Rectal smooth muscle tissue (tissue), 1 donor: Measurements from ENCODE around the gene CEP112.

Experiments
- H3K27ac ChIP-seq: one replicate; pipeline ENCODE4 v1.7.0; 2013; ENCODE audit warnings: low read depth, low read length, inconsistent platforms
- H3K27me3 ChIP-seq: one replicate; pipeline ENCODE4 v1.7.0; 2013; ENCODE audit warnings: low read length; ENCODE audit not compliant: control insufficient read depth, insufficient read depth
- H3K36me3 ChIP-seq: one replicate; pipeline ENCODE4 v1.7.0; 2013; ENCODE audit warnings: low read length; ENCODE audit not compliant: control insufficient read depth, insufficient read depth
- H3K4me1 ChIP-seq: one replicate; pipeline ENCODE4 v1.7.0; 2013; ENCODE audit warnings: low read length; ENCODE audit not compliant: control insufficient read depth, insufficient read depth
- H3K4me3 ChIP-seq: one replicate; pipeline ENCODE4 v1.7.0; 2013; ENCODE audit warnings: low read length
- H3K9ac ChIP-seq: one replicate; pipeline ENCODE4 v1.7.0; 2013; ENCODE audit warnings: low read length

The CEP112 gene

GRCh38 chr17:65900216-65900615 is 291.7 kb downstream of the CEP112 start:
- no peak overlapping the region for H3K9ac ChIP-seq
- no peaks in the 10 kb centered on the region for H3K4me1 ChIP-seq
- H3K4me3 ChIP-seq, result no peak overlapping the region
- no peak overlapping the region for H3K27ac ChIP-seq
- H3K36me3 ChIP-seq, result no peaks in the 10 kb centered on the region
- H3K27me3 ChIP-seq, result no peaks in the 10 kb centered on the region

GRCh38 chr17:65898651-65899050 is 293.3 kb downstream of the CEP112 start:
- no peak overlapping the region for H3K4me3 ChIP-seq
- no peaks in the 10 kb centered on the region for H3K36me3 ChIP-seq
- H3K27me3 ChIP-seq, result no peaks in the 10 kb centered on the region
- H3K27ac ChIP-seq, result no peak overlapping the region
- H3K4me1 ChIP-seq, result no peaks in the 10 kb centered on the region
- H3K9ac ChIP-seq, result no peak overlapping the region

GRCh38 chr17:65896889-65897288 is 295.0 kb downstream of the CEP112 start:
- H3K4me3 ChIP-seq, result no peak overlapping the region
- H3K27ac ChIP-seq, result no peak overlapping the region
- no peaks in the 10 kb centered on the region for H3K4me1 ChIP-seq
- H3K27me3 ChIP-seq, result no peaks in the 10 kb centered on the region
- no peak overlapping the region for H3K9ac ChIP-seq
- H3K36me3 ChIP-seq, result no peaks in the 10 kb centered on the region

GRCh38 chr17:65895969-65896368 is 296.0 kb downstream of the CEP112 start:
- no peaks in the 10 kb centered on the region for H3K36me3 ChIP-seq
- H3K4me1 ChIP-seq, result no peaks in the 10 kb centered on the region
- no peak overlapping the region for H3K27ac ChIP-seq
- H3K9ac ChIP-seq, result no peak overlapping the region
- no peak overlapping the region for H3K4me3 ChIP-seq
- no peaks in the 10 kb centered on the region for H3K27me3 ChIP-seq

GRCh38 chr17:65893692-65894279 is 298.1 kb downstream of the CEP112 start:
- Histone ChIP-seq H3K27ac (no peak overlapping the region), H3K27me3 (no peaks in the 10 kb centered on the region), H3K4me1 (no peaks in the 10 kb centered on the region), H3K36me3 (no peaks in the 10 kb centered on the region), H3K4me3 (no peak overlapping the region), H3K9ac (no peak overlapping the region)

- H3K4me3 ChIP-seq, result no peak overlapping the region
- H3K27ac ChIP-seq, result no peak overlapping the region
- H3K4me1 ChIP-seq, result no peaks in the 10 kb centered on the region
- no peaks in the 10 kb centered on the region for H3K36me3 ChIP-seq
- no peak overlapping the region for H3K9ac ChIP-seq
- no peaks in the 10 kb centered on the region for H3K27me3 ChIP-seq
Measured at GRCh38 chr17:65892912-65893377, 299.0 kb downstream of the CEP112 start.

- Histone ChIP-seq H3K4me3 (no peak overlapping the region), H3K36me3 (no peaks in the 10 kb centered on the region), H3K4me1 (no peaks in the 10 kb centered on the region), H3K27ac (no peak overlapping the region), H3K9ac (no peak overlapping the region), H3K27me3 (no peaks in the 10 kb centered on the region)
Measured at GRCh38 chr17:65891231-65891735, 300.6 kb downstream of the CEP112 start.

GRCh38 chr17:65888649-65889048 is 303.3 kb downstream of the CEP112 start:
- no peak overlapping the region for H3K4me3 ChIP-seq
- H3K9ac ChIP-seq, result no peak overlapping the region
- no peak overlapping the region for H3K27ac ChIP-seq
- H3K36me3 ChIP-seq, result no peaks in the 10 kb centered on the region
- no peaks in the 10 kb centered on the region for H3K27me3 ChIP-seq
- H3K4me1 ChIP-seq, result no peaks in the 10 kb centered on the region

- Histone ChIP-seq H3K36me3 (no peaks in the 10 kb centered on the region), H3K4me1 (no peaks in the 10 kb centered on the region), H3K27me3 (no peaks in the 10 kb centered on the region), H3K27ac (no peak overlapping the region), H3K4me3 (no peak overlapping the region), H3K9ac (no peak overlapping the region)
Measured at GRCh38 chr17:65886315-65887245, 305.4 kb downstream of the CEP112 start.

GRCh38 chr17:65885541-65886312 is 306.2 kb downstream of the CEP112 start:
- H3K4me1 ChIP-seq, result no peaks in the 10 kb centered on the region
- H3K36me3 ChIP-seq, result no peaks in the 10 kb centered on the region
- no peak overlapping the region for H3K27ac ChIP-seq
- no peak overlapping the region for H3K9ac ChIP-seq
- no peak overlapping the region for H3K4me3 ChIP-seq
- no peaks in the 10 kb centered on the region for H3K27me3 ChIP-seq

GRCh38 chr17:65876985-65877384 is 314.9 kb downstream of the CEP112 start:
- no peak overlapping the region for H3K27ac ChIP-seq

GRCh38 chr17:65868881-65869280 is 323.1 kb downstream of the CEP112 start:
- Histone ChIP-seq H3K4me1 (no peaks in the 10 kb centered on the region), H3K4me3 (no peak overlapping the region), H3K9ac (no peak overlapping the region), H3K27me3 (no peaks in the 10 kb centered on the region), H3K27ac (no peak overlapping the region), H3K36me3 (no peaks in the 10 kb centered on the region)

More at GRCh38 chr17:65876985-65877384, 314.9 kb downstream of the CEP112 start:
- no peaks in the 10 kb centered on the region for H3K4me1 ChIP-seq
- no peak overlapping the region for H3K9ac ChIP-seq
- H3K27me3 ChIP-seq, result no peaks in the 10 kb centered on the region
- H3K4me3 ChIP-seq, result no peak overlapping the region
- H3K36me3 ChIP-seq, result no peaks in the 10 kb centered on the region
